ENCODE measurements around the gene RAB11FIP4. TPM values are rescaled to one million over a fixed set of nuclear protein-coding genes. Genes with fewer than 3 reads are reported as not detected.

The RAB11FIP4 gene
- total RNA-seq, 1 experiment from 2014 or later = 15.1 TPM

- ATAC-seq (no peak), DNase-seq (ENCODE audit: low read depth, low spot score) (no peak)
- RAD21 ChIA-PET (ENCODE audit: low non-redundant PET in 1 of 2, low total read pairs in 2 of 2, uncharacterized antibody in 2 of 2, unreplicated experiment in 2 of 2) = no interaction called here
- Histone ChIP-seq H3K9me3 (ENCODE audit: control insufficient read depth in 1 of 2, insufficient read depth in 1 of 2, low read depth in 1 of 2, low read length in 2 of 2) (no peaks in the 10 kb centered on the region), H3K27me3 (ENCODE audit: insufficient read depth, low read length) (0 out of 2 replicates have a peak, but pooled peaks cover 4% of the 10 kb centered on the region), H2AFZ (ENCODE audit: low read depth, low read length, poor library complexity, severe bottlenecking) (no peak overlapping the region), H3K79me2 (ENCODE audit: insufficient read depth, low read length) (no peaks in the 10 kb centered on the region), H3K9ac (ENCODE audit: low read length) (no peak overlapping the region), H3K4me3 (replicated peaks in 1 of 2; ENCODE audit: low read depth in 1 of 2, low read length in 2 of 2) (no peak overlapping the region), H3K4me2 (ENCODE audit: low read length) (no peak overlapping the region), H3K9me2 (ENCODE audit: insufficient read depth) (no peaks in the 10 kb centered on the region), H4K20me1 (ENCODE audit: insufficient read depth) (no peaks in the 10 kb centered on the region), H3K27ac (ENCODE audit: low read depth, low read length) (no peak overlapping the region), H3K36me3 (ENCODE audit: control insufficient read depth in 1 of 2, insufficient read depth in 2 of 2, low read length in 2 of 2) (no peaks in the 10 kb centered on the region), H3K4me1 (ENCODE audit: control insufficient read depth in 1 of 2, insufficient read depth in 2 of 2, low read length in 2 of 2) (no peaks in the 10 kb centered on the region)
- POLR2A ChIA-PET = no interaction called here
- TF ChIP-seq ZNF274 (IDR thresholded peaks at IDR 0.05; ENCODE audit: low read depth, low read length) (no peak), RAD21 (IDR thresholded peaks at IDR 0.05; ENCODE audit: low read depth) (no peak), POLR2A (IDR thresholded peaks at IDR 0.05; ENCODE audit: borderline replicate concordance, extremely low read depth, insufficient read depth, insufficient read length) (no peak), SRF (IDR thresholded peaks at IDR 0.05; ENCODE audit: low read depth) (no peak), ZFX (IDR thresholded peaks at IDR 0.05) (no peak), ELF1 (IDR thresholded peaks at IDR 0.05; ENCODE audit: borderline replicate concordance, low read depth) (no peak), CEBPB (IDR thresholded peaks at IDR 0.05; ENCODE audit: low read depth) (no peak), SIN3A (IDR thresholded peaks at IDR 0.05; ENCODE audit: low read depth) (no peak)
- intact Hi-C loops (cut with micrococcal nuclease) = no loop called here
- CTCF ChIA-PET = no interaction called here
- no TSS peak for BruUV-seq (replicated peaks)
Observed at GRCh38 chr17:31404028-31404949, 12.8 kb downstream of the RAB11FIP4 start.

- no peaks in the 10 kb centered on the region for H3K9me2 ChIP-seq (ENCODE audit: insufficient read depth)
- no peaks in the 10 kb centered on the region for H3K79me2 ChIP-seq (ENCODE audit: insufficient read depth, low read length)
- ChIA-PET RAD21 (ENCODE audit: low non-redundant PET in 1 of 2, low total read pairs in 2 of 2, uncharacterized antibody in 2 of 2, unreplicated experiment in 2 of 2) (interaction anchor here (0.6 to 1.2 kb wide), 2 partner anchors 82 to 119 kb away, joined by 3 read pairs; no protein-coding TSS in a partner anchor), CTCF (interaction anchor here (1.1 kb wide), 1 partner anchor 8 kb away, joined by 4 read pairs; no protein-coding TSS in a partner anchor), POLR2A (no interaction called here)
- H3K4me2 ChIP-seq (ENCODE audit: low read length) = no peak overlapping the region
- H3K36me3 ChIP-seq (ENCODE audit: control insufficient read depth in 1 of 2, insufficient read depth in 2 of 2, low read length in 2 of 2) = no peaks in the 10 kb centered on the region
- H3K9me3 ChIP-seq (ENCODE audit: control insufficient read depth in 1 of 2, insufficient read depth in 1 of 2, low read depth in 1 of 2, low read length in 2 of 2) = no peaks in the 10 kb centered on the region
- ATAC-seq (peak; percentile 84), DNase-seq (ENCODE audit: low read depth, low spot score) (no peak)
- H3K27me3 ChIP-seq (ENCODE audit: insufficient read depth, low read length) = 0 out of 2 replicates have a peak, but pooled peaks cover 4% of the 10 kb centered on the region
- no peaks in the 10 kb centered on the region for H4K20me1 ChIP-seq (ENCODE audit: insufficient read depth)
- intact Hi-C loops (cut with micrococcal nuclease) = no loop called here
- no TSS peak for BruUV-seq (replicated peaks)
- H3K9ac ChIP-seq (ENCODE audit: low read length) = no peak overlapping the region
- no peak for TF ChIP-seq CBX3 (IDR thresholded peaks at IDR 0.05; ENCODE audit: low read depth)
- 0 out of 6 replicates have a peak, but pooled peaks of 1 of the 3 experiments have one; percentile 2 for TF ChIP-seq CTCF (IDR thresholded peaks at IDR 0.05 in 2 of 3, conservative IDR thresholded peaks at IDR 0.05 in 1 of 3; ENCODE audit: borderline replicate concordance in 1 of 3, insufficient read depth in 1 of 3, low read depth in 2 of 3, low read length in 2 of 3)
- no peak for TF ChIP-seq EGR1 (IDR thresholded peaks at IDR 0.05; ENCODE audit: low read depth)
- no peak overlapping the region for H3K27ac ChIP-seq (ENCODE audit: low read depth, low read length)
- no peaks in the 10 kb centered on the region for H3K4me1 ChIP-seq (ENCODE audit: control insufficient read depth in 1 of 2, insufficient read depth in 2 of 2, low read length in 2 of 2)
- no peak overlapping the region for H2AFZ ChIP-seq (ENCODE audit: low read depth, low read length, poor library complexity, severe bottlenecking)
- no peak overlapping the region for H3K4me3 ChIP-seq (replicated peaks in 1 of 2; ENCODE audit: low read depth in 1 of 2, low read length in 2 of 2)
Observed at GRCh38 chr17:31405890-31406371, 14.5 kb downstream of the RAB11FIP4 start.

Data from HCT116 (cell line).